ENCODE measurements around the gene PLCH2.

The PLCH2 gene

GRCh38 chr1:2535981-2536380 is 59.9 kb downstream of the PLCH2 start:
- peaks cover 51% of the 10 kb centered on the region for H3K27me3 Mint-ChIP-seq (ENCODE audit: low read depth)
- H3K9me3 Mint-ChIP-seq: no peaks in the 10 kb centered on the region
- H3K27ac Mint-ChIP-seq: no peak overlapping the region
- TF ChIP-seq CTCF (IDR thresholded peaks at IDR 0.05; ENCODE audit: unreplicated experiment in 3 of 3): no peak
- peaks cover 17% of the 10 kb centered on the region for H3K4me1 Mint-ChIP-seq
- H3K36me3 Mint-ChIP-seq (ENCODE audit: low read depth): no peaks in the 10 kb centered on the region
- H3K4me3 Mint-ChIP-seq: no peak overlapping the region

- H3K27me3 Mint-ChIP-seq (ENCODE audit: low read depth): peaks cover 35% of the 10 kb centered on the region
- no peaks in the 10 kb centered on the region for H3K36me3 Mint-ChIP-seq (ENCODE audit: low read depth)
- no peaks in the 10 kb centered on the region for H3K9me3 Mint-ChIP-seq
- TF ChIP-seq CTCF (IDR thresholded peaks at IDR 0.05; ENCODE audit: unreplicated experiment in 3 of 3): no peak
- no peak overlapping the region for H3K27ac Mint-ChIP-seq
- H3K4me3 Mint-ChIP-seq: no peak overlapping the region
- H3K4me1 Mint-ChIP-seq: peaks cover 24% of the 10 kb centered on the region
Measured at GRCh38 chr1:2537784-2538115, 61.7 kb downstream of the PLCH2 start.

- peak overlapping the region in 1 of 3 experiments; percentile 14 for H3K4me3 Mint-ChIP-seq
- no peaks in the 10 kb centered on the region for H3K9me3 Mint-ChIP-seq
- peak overlapping the region in 1 of 3 experiments; percentile 22 for H3K27ac Mint-ChIP-seq
- TF ChIP-seq CTCF (IDR thresholded peaks at IDR 0.05; ENCODE audit: unreplicated experiment in 3 of 3): no peak
- peaks cover 21% of the 10 kb centered on the region for H3K4me1 Mint-ChIP-seq
- H3K36me3 Mint-ChIP-seq (ENCODE audit: low read depth): no peaks in the 10 kb centered on the region
- H3K27me3 Mint-ChIP-seq (ENCODE audit: low read depth): peaks cover 28% of the 10 kb centered on the region
Measured at GRCh38 chr1:2538376-2538775, 62.3 kb downstream of the PLCH2 start.

- no peaks in the 10 kb centered on the region for H3K36me3 Mint-ChIP-seq (ENCODE audit: low read depth)
- TF ChIP-seq CTCF (IDR thresholded peaks at IDR 0.05; ENCODE audit: unreplicated experiment in 3 of 3): no peak
- H3K4me3 Mint-ChIP-seq: no peak overlapping the region
- H3K4me1 Mint-ChIP-seq: peaks cover 18% of the 10 kb centered on the region
- no peaks in the 10 kb centered on the region for H3K9me3 Mint-ChIP-seq
- H3K27ac Mint-ChIP-seq: no peak overlapping the region
- peaks cover 23% of the 10 kb centered on the region for H3K27me3 Mint-ChIP-seq (ENCODE audit: low read depth)
Measured at GRCh38 chr1:2538872-2539271, 62.8 kb downstream of the PLCH2 start.

- Mint-ChIP-seq H3K27ac (no peak overlapping the region), H3K4me1 (peaks cover 14% of the 10 kb centered on the region), H3K36me3 (ENCODE audit: low read depth) (no peaks in the 10 kb centered on the region), H3K9me3 (no peaks in the 10 kb centered on the region), H3K4me3 (no peak overlapping the region), H3K27me3 (ENCODE audit: low read depth) (peaks cover 20% of the 10 kb centered on the region)
- peak in 2 of 3 experiments; percentile 8 to 36 for TF ChIP-seq CTCF (IDR thresholded peaks at IDR 0.05; ENCODE audit: unreplicated experiment in 3 of 3)
Measured at GRCh38 chr1:2539312-2539907, 63.3 kb downstream of the PLCH2 start.

- no peak overlapping the region for H3K4me3 Mint-ChIP-seq
- peaks cover 10% of the 10 kb centered on the region for H3K27me3 Mint-ChIP-seq (ENCODE audit: low read depth)
- no peaks in the 10 kb centered on the region for H3K9me3 Mint-ChIP-seq
- H3K27ac Mint-ChIP-seq: no peak overlapping the region
- peaks cover 7% of the 10 kb centered on the region for H3K4me1 Mint-ChIP-seq
- no peaks in the 10 kb centered on the region for H3K36me3 Mint-ChIP-seq (ENCODE audit: low read depth)
- TF ChIP-seq CTCF (IDR thresholded peaks at IDR 0.05; ENCODE audit: unreplicated experiment in 3 of 3): no peak
Measured at GRCh38 chr1:2540816-2541492, 64.9 kb downstream of the PLCH2 start.

Data from nephron (organoid).